GM12873 (cell line): ENCODE measurements around the gene PKN2.

Experiments
- TF ChIP-seq, protein P1 (sequence below): IDR thresholded peaks from 2 replicates; pipeline ENCODE4 v1.5.1; 2012; ENCODE audit warnings: low read depth, mild to moderate bottlenecking, moderate library complexity, low read length, control low read depth; ENCODE audit not compliant: insufficient read depth; ENCODE audit errors: missing control alignments

PKN2 gene

DNA sequence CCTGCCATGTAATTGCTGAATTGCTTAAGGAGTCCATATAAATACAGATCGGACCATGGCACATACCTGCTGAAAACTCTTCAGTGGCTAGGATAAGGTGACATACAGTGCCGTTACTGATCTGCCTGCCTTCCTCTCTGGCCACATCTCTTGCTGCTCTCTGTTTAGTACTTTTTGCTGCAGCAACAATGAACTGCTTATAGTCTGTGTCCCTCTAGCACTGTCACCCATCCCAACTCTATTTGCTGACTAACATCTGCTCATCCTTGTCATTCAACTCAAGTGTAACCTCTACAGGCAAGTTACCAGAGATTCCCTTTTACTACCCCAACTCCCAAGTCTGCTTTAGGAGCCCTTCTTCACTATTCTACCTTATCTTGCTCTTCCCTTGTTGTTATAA, 141.6 kb downstream of the PKN2 start:
- TF ChIP-seq, protein P1, sequence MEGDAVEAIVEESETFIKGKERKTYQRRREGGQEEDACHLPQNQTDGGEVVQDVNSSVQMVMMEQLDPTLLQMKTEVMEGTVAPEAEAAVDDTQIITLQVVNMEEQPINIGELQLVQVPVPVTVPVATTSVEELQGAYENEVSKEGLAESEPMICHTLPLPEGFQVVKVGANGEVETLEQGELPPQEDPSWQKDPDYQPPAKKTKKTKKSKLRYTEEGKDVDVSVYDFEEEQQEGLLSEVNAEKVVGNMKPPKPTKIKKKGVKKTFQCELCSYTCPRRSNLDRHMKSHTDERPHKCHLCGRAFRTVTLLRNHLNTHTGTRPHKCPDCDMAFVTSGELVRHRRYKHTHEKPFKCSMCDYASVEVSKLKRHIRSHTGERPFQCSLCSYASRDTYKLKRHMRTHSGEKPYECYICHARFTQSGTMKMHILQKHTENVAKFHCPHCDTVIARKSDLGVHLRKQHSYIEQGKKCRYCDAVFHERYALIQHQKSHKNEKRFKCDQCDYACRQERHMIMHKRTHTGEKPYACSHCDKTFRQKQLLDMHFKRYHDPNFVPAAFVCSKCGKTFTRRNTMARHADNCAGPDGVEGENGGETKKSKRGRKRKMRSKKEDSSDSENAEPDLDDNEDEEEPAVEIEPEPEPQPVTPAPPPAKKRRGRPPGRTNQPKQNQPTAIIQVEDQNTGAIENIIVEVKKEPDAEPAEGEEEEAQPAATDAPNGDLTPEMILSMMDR: no peak

DNA sequence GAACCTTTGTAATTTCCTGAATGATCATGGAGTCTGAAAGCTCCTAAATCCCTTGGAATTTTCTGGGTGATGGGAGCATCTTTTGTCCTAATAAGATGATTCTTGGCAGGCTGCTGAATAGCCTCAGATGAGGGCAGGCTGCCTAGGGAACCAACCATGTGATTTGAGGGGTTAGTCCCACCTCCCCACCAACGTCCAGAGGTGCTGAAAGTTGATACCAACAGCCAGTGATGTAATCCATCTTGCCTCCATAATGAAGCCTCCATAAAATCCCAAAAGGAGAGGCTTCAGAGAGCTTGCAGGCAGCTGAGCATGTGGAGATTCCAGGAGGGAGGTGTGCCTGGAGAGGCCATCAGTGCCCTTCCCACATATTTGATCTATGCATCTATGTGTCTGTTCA, 163.6 kb downstream of the PKN2 start:
- TF ChIP-seq, protein P1: no peak

DNA sequence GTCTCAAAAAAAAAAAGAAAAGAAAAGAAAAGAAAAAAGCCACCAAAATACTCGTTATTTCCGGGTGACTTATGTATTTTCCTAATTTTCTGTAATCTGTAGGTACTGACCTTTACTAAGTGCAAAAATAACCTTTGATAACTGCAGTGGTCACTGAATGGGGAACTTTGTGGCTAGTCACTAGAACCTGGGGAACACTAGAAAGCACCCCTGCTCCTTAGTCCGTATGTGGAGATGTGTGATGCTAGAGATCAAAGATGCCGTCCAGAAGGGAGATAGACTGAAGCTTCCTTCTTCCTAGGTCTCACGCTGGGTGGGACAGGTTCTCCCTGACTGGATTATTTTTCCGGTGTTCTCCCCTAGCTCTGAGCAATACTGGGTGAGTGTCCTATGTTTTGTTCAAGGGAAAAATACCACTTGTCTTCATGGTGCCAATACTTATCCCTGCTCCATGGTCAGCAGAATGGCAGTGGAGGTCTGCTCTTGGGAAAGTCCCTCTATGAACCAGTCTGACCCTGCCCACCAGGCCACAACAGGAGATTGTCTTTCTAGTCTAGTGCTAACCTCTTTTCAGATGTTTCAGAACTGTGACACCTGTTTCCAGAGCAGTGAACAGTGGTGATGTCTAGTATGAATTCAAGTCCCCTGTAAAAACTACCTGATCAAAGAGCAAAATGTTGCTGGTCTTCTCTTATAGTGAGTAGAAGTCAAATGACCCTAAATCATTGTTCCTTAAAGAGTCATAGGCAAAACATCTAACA, 167.4 kb downstream of the PKN2 start:
- TF ChIP-seq, protein P1: no peak

DNA sequence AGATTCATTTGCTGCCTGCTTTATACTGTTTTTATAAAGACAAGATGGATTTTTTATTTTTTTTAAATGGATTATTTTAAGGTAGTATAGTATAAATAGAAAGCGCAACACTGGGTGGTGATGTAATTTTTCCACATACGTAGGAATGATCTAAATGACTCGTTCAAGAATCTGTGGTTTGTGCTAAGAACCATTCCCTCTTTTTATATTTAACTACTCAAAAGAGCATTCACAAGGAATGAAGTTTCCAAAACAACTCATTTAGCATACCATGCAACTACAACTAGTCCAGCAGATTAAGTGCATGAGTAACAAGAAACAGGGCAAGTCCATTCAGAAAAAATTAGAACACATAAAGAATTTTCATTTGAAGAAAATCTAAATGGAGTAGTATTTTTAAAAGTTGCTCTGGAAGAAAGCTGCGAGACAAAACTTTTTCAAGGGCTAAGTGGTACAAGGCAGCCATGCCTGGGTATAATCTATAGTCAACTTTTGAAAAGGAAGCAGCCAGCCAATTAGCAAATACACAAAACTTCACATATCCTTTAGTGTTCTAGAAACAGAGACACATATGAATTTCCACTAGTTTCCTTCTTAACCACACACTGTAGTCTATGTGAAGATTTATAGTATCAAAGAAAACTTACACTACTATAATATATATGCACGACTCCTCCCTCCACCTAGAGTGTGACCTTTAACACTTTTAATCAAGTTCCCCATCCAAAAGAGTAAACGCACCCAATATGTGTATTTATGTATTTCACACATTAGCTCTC, 183.9 kb downstream of the PKN2 start:
- TF ChIP-seq, protein P1: no peak

DNA sequence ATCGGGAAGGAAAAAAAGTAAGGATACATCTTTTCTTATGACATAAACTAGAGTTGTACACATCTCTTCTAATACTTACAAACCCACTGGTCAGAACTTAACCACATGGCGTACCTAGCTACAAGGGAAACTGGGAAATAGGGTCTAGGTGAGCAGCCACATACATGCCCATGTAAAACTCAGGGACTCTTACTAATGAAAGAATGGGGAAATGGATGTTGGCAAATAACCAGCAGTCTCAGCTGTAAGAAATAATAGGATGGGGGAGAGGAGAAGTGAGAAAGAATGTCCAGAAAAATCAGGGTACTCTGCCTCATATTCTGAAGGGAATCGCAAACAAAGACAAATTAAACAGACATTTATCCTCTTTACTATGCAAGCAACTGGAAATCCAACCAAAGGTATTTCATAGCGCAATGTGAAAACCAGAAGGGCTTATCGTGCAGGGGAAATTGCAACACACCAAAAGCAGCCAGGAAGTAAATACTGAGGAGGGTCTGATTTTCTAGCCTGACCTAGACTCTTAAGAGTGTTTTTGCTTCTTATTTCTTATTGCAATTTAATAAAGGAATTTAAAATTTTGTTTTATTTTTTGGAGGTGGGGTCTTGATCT, 189.8 kb downstream of the PKN2 start:
- TF ChIP-seq, protein P1: no peak

DNA sequence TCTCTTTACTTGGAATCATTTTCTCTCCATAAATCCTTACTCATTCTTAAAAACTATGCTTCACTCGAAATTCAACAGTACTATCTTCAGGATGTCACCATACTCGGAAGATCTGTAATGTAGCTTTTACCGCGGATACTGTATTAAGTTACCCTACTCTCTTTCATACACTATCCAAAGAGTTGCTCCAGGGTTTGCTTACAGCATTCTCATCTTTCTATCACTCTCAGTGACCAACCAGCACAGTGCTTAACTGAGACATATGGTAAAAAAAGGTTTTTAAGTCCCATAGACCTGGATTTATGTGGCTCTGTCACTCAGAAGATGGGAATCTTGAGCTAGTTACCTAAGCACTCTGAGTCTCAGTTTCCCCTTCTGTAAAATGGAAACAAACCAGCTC, 191.5 kb downstream of the PKN2 start:
- TF ChIP-seq, protein P1: no peak
